Activated T-cell treated with anti-CD3 and anti-CD28 coated beads, Interleukin-2, amount 50 U/mL, for 4 hours (primary cell): ENCODE results near the gene RABGAP1L. TPM values are rescaled to one million over a fixed set of nuclear protein-coding genes. Genes with fewer than 3 reads are reported as not detected.

Source experiments
- ATAC-seq, 2 donors: fragments of 200-7000 bp; cut with Tn5 transposase; one replicate each; pipeline ENCODE4 v1.10.0; 2021
- DNase-seq: peaks from one replicate; pipeline ENCODE4 v3.0.0-alpha.2; 2020
- H3K27me3 Mint-ChIP-seq: one replicate; pipeline ENCODE4 v1.8.0; 2021; ENCODE audit warnings: low read depth, mixed read lengths
- H3K36me3 Mint-ChIP-seq: one replicate; pipeline ENCODE4 v1.8.0; 2022; ENCODE audit warnings: mixed read lengths; ENCODE audit not compliant: insufficient read depth
- H3K4me1 Mint-ChIP-seq: one replicate; pipeline ENCODE4 v1.8.0; 2021; ENCODE audit warnings: low read depth, mixed read lengths
- H3K4me3 Mint-ChIP-seq: one replicate; pipeline ENCODE4 v1.8.0; 2021; ENCODE audit warnings: mild to moderate bottlenecking, moderate library complexity, mixed read lengths
- H3K9me3 Mint-ChIP-seq: one replicate; pipeline ENCODE4 v1.8.0; 2021; ENCODE audit warnings: mixed read lengths
- total RNA-seq, 3 donors: library from RNA; stranded (reverse); gene quantifications; one replicate each; pipeline ENCODE4 v1.2.1, GENCODE V29; 2021

The RABGAP1L gene
- total RNA-seq, 3 donors from 2014 or later: 16.9 to 23.2 (median 22.3) TPM

- no peak for ATAC-seq
- H3K36me3 Mint-ChIP-seq: peaks cover 9% of the 10 kb centered on the region
Observed at GRCh38 chr1:174198202-174198601, 38.9 kb downstream of the RABGAP1L start.

GRCh38 chr1:174200746-174201145 is 41.4 kb downstream of the RABGAP1L start:
- ATAC-seq (no peak), DNase-seq (no peak)
- peaks cover 9% of the 10 kb centered on the region for H3K36me3 Mint-ChIP-seq
- peaks cover 53% of the 10 kb centered on the region for H3K4me1 Mint-ChIP-seq
- H3K9me3 Mint-ChIP-seq: no peaks in the 10 kb centered on the region
- no peaks in the 10 kb centered on the region for H3K27me3 Mint-ChIP-seq
- no peak overlapping the region for H3K4me3 Mint-ChIP-seq

More at GRCh38 chr1:174198202-174198601, 38.9 kb downstream of the RABGAP1L start:
- Mint-ChIP-seq H3K4me1 (peaks cover 38% of the 10 kb centered on the region), H3K9me3 (no peaks in the 10 kb centered on the region), H3K27me3 (no peaks in the 10 kb centered on the region), H3K4me3 (no peak overlapping the region)
- no peak for DNase-seq

DNA sequence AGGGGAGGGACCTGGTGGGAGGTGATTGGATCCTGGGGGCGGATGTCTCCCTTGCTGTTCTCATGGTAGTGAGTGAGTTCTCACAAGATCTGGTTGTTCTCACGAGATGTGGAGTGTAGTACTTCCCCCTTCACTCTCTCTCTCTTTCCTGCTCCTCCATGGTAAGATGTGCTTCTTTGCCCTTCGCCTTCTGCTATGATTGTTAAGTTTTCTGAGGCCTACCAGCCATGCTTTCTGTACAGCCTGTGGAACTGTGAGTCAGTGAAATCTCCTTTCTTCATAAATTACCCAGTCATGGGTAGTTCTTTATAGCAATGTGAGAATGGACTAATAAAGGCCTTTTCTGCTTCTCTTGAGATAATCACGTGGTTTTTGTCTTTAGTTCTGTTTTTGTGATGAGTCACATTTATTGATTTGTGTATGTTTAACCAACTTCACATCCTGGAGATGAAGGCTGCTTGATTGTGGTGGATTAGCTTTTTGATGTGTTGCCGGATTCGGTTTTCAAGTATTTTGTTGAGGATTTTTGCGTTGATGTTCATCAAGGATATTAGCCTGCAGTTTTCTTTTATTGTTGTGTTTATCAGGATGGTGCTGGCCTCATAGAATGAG is 45.5 kb downstream of the RABGAP1L start:
- peaks cover 61% of the 10 kb centered on the region for H3K4me1 Mint-ChIP-seq
- no peaks in the 10 kb centered on the region for H3K27me3 Mint-ChIP-seq
- H3K9me3 Mint-ChIP-seq: peaks cover 2% of the 10 kb centered on the region
- DNase-seq: no peak
- peaks cover 10% of the 10 kb centered on the region for H3K36me3 Mint-ChIP-seq
- ATAC-seq: peak; percentile 80 to 83
- H3K4me3 Mint-ChIP-seq: peak overlapping the region; percentile 30

- ATAC-seq (peak; percentile 45 to 67), DNase-seq (no peak)
- Mint-ChIP-seq H3K4me3 (peak overlapping the region; percentile 25), H3K9me3 (peaks cover 6% of the 10 kb centered on the region), H3K4me1 (peaks cover 56% of the 10 kb centered on the region), H3K36me3 (peaks cover 8% of the 10 kb centered on the region), H3K27me3 (no peaks in the 10 kb centered on the region)
Observed at GRCh38 chr1:174206148-174206836, 47.0 kb downstream of the RABGAP1L start.

GRCh38 chr1:174209347-174210187 is 50.2 kb downstream of the RABGAP1L start:
- no peak for DNase-seq
- H3K36me3 Mint-ChIP-seq: peaks cover 8% of the 10 kb centered on the region
- H3K4me1 Mint-ChIP-seq: peaks cover 36% of the 10 kb centered on the region
- peaks cover 6% of the 10 kb centered on the region for H3K9me3 Mint-ChIP-seq
- H3K4me3 Mint-ChIP-seq: no peak overlapping the region
- H3K27me3 Mint-ChIP-seq: no peaks in the 10 kb centered on the region
- ATAC-seq: peak in 1 of 2 donors; percentile 33

DNA sequence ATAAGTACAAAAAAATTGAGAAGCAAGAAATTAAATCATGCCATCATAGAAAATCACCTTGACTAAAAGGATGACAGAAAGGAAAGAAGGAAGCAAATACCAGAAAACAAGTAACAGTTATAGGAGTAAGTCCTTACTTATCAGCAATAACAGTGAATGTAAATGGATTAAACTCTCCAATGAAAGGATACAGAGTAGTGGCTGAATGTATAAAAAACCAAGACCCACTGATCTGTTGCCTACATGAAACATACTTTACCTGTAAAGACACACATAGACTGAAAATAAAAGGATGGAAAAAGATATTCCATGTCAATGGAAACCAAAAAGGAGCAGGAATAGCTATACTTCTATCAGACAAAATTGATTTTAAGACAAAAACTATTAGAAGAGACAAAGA is 52.2 kb downstream of the RABGAP1L start:
- no peak overlapping the region for H3K4me3 Mint-ChIP-seq
- no peak for DNase-seq
- ATAC-seq: no peak
- H3K36me3 Mint-ChIP-seq: peaks cover 8% of the 10 kb centered on the region
- H3K9me3 Mint-ChIP-seq: peaks cover 6% of the 10 kb centered on the region
- peaks cover 17% of the 10 kb centered on the region for H3K4me1 Mint-ChIP-seq
- no peaks in the 10 kb centered on the region for H3K27me3 Mint-ChIP-seq

DNA sequence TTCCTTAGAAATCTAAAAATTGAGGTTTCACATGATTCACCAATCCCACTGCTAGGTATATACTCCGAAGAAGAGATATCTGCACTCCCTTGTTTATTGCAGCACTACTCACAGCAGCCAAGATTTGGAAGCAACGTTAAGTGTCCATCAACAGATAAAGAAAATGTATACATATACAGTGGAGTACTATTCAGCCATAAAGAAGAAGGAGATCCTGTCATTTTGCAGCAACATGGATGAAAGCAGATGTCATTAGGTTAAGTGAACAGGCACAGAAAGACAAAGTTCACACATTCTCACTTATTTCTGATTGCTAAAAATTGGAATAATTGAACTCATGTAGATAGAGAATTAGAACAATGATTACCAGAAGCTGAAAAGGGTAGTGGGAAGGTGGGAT is 56.4 kb downstream of the RABGAP1L start:
- no peaks in the 10 kb centered on the region for H3K4me1 Mint-ChIP-seq
- ATAC-seq: no peak
- H3K27me3 Mint-ChIP-seq: no peaks in the 10 kb centered on the region
- no peaks in the 10 kb centered on the region for H3K9me3 Mint-ChIP-seq
- peaks cover under 1% of the 10 kb centered on the region for H3K36me3 Mint-ChIP-seq
- no peak for DNase-seq
- H3K4me3 Mint-ChIP-seq: no peak overlapping the region

- no peaks in the 10 kb centered on the region for H3K4me1 Mint-ChIP-seq
Observed at GRCh38 chr1:174217248-174217647, 57.9 kb downstream of the RABGAP1L start.

GRCh38 chr1:174217787-174218574 is 58.7 kb downstream of the RABGAP1L start:
- H3K9me3 Mint-ChIP-seq: peaks cover 3% of the 10 kb centered on the region
- ATAC-seq: no peak
- H3K36me3 Mint-ChIP-seq: peaks cover 15% of the 10 kb centered on the region
- no peak overlapping the region for H3K4me3 Mint-ChIP-seq
- no peaks in the 10 kb centered on the region for H3K27me3 Mint-ChIP-seq
- DNase-seq: no peak
- H3K4me1 Mint-ChIP-seq: peaks cover 2% of the 10 kb centered on the region

More at GRCh38 chr1:174217248-174217647, 57.9 kb downstream of the RABGAP1L start:
- Mint-ChIP-seq H3K36me3 (peaks cover 11% of the 10 kb centered on the region), H3K9me3 (peaks cover under 1% of the 10 kb centered on the region), H3K4me3 (no peak overlapping the region), H3K27me3 (no peaks in the 10 kb centered on the region)
- DNase-seq: no peak
- ATAC-seq: no peak

- ATAC-seq (no peak), DNase-seq (no peak)
- H3K4me1 Mint-ChIP-seq: peaks cover 2% of the 10 kb centered on the region
- H3K36me3 Mint-ChIP-seq: peaks cover 15% of the 10 kb centered on the region
- H3K9me3 Mint-ChIP-seq: peaks cover 3% of the 10 kb centered on the region
- no peak overlapping the region for H3K4me3 Mint-ChIP-seq
- no peaks in the 10 kb centered on the region for H3K27me3 Mint-ChIP-seq
Observed at GRCh38 chr1:174218983-174219382, 59.7 kb downstream of the RABGAP1L start.

GRCh38 chr1:174219606-174220370 is 60.5 kb downstream of the RABGAP1L start:
- ATAC-seq: no peak
- Mint-ChIP-seq H3K4me3 (no peak overlapping the region), H3K9me3 (peaks cover 3% of the 10 kb centered on the region), H3K4me1 (peaks cover 2% of the 10 kb centered on the region), H3K27me3 (no peaks in the 10 kb centered on the region), H3K36me3 (peaks cover 18% of the 10 kb centered on the region)
- no peak for DNase-seq

- Mint-ChIP-seq H3K4me1 (peaks cover 11% of the 10 kb centered on the region), H3K9me3 (peaks cover 3% of the 10 kb centered on the region), H3K4me3 (no peak overlapping the region), H3K36me3 (peaks cover 30% of the 10 kb centered on the region), H3K27me3 (no peaks in the 10 kb centered on the region)
- DNase-seq (no peak), ATAC-seq (no peak)
Observed at GRCh38 chr1:174221681-174222080, 62.4 kb downstream of the RABGAP1L start.

DNA sequence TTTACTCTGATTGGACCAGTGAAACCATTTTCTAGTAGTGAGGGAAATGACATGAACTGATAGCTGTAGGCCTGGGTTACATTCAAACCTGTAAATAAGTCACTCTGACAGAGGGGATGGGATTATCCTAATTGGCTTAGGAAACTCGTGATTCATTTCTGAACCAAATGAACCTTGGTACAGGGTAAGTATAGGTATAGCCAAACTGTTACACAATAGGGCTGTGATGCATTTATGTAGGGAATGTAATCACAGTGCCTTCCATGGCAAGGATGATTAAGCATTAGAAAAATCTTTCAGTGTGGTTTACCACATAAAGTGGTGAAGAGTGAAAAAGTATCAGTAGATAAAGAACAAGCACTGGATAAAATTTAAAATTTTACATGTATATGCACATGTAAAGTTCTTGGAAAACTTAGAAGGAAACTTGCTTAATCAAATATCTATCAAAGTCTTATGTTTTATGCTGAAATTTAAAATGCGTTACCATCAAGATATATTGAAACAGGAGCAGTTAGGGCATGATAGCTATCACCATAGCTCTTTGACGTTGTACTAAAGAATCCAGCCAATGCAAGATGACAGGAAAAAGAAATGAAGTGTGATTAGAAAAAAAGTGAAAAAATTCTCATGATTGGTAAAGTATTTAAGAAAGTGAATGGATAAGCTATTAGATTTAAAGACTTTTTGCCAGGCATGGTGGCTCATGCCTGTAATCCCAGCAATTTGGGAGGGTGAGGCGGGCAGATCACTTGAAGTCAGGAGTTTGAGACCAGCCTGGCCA is 63.0 kb downstream of the RABGAP1L start:
- ATAC-seq: peak; percentile 60 to 74
- H3K9me3 Mint-ChIP-seq: peaks cover 3% of the 10 kb centered on the region
- H3K27me3 Mint-ChIP-seq: no peaks in the 10 kb centered on the region

More for the DNA sequence above, 63.0 kb downstream of the RABGAP1L start:
- no peak for DNase-seq
- Mint-ChIP-seq H3K36me3 (peaks cover 30% of the 10 kb centered on the region), H3K4me3 (no peak overlapping the region), H3K4me1 (peaks cover 11% of the 10 kb centered on the region)
